Measurements from ENCODE around the gene CEP152.

The CEP152 gene

GRCh38 chr15:48765022-48765421, 45.8 kb downstream of the CEP152 start:
- H3K4me3 ChIP-seq (ENCODE audit: low read length), result no peak overlapping the region
- TF ChIP-seq ZNF274 (IDR thresholded peaks at IDR 0.05; ENCODE audit: low read depth, low read length), result no peak

GRCh38 chr15:48761393-48762158, 49.3 kb downstream of the CEP152 start:
- H3K4me3 ChIP-seq (ENCODE audit: low read length), result no peak overlapping the region
- no peak for TF ChIP-seq ZNF274 (IDR thresholded peaks at IDR 0.05; ENCODE audit: low read depth, low read length)

GRCh38 chr15:48759921-48760320, 50.9 kb downstream of the CEP152 start:
- no peak overlapping the region for H3K4me3 ChIP-seq (ENCODE audit: low read length)
- TF ChIP-seq ZNF274 (IDR thresholded peaks at IDR 0.05; ENCODE audit: low read depth, low read length), result no peak

DNA sequence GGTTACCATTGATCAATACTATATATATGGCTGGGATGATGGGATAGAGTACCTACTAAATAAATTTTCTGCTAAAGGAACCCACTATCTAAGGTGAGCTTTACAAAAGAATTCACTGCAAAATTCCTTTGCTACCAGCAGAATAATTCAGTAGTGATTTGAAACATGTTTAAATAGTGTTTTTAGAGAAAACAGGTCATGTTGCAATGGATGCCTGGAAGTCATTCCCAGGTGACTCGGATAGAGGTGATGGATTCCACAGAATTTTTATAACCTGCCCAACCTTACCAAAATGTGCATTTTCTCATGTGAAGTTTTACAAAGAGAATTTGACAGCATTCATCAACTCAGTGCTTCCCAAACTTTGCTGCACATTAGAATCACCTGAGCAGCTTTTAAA, 53.2 kb downstream of the CEP152 start:
- H3K4me3 ChIP-seq (ENCODE audit: low read length), result no peak overlapping the region
- TF ChIP-seq ZNF274 (IDR thresholded peaks at IDR 0.05; ENCODE audit: low read depth, low read length), result no peak

- no peak for TF ChIP-seq ZNF274 (IDR thresholded peaks at IDR 0.05; ENCODE audit: low read depth, low read length)
- no peak overlapping the region for H3K4me3 ChIP-seq (ENCODE audit: low read length)
Observed at GRCh38 chr15:48754011-48754410, 56.9 kb downstream of the CEP152 start.

DNA sequence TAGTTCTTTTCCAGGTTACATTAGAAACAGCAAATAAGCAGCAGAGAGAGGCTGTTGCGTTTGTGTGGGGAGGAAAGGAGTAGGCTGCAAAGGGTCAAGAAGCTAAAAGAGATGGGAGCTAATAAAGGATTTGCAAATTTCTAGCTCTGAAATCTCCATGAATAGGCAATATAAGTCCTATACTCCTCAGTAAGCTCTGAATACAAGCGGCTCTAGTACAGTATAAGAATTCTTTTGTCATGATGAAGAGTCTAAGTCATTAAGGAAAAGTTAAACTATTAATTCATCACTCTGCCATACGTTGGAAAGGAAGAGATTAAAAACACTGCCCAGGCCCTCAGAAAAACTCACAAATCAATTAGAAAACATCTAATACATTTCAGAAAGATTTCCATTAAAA, 59.3 kb downstream of the CEP152 start:
- no peak for TF ChIP-seq ZNF274 (IDR thresholded peaks at IDR 0.05; ENCODE audit: low read depth, low read length)
- H3K4me3 ChIP-seq (ENCODE audit: low read length), result no peak overlapping the region

- no peak overlapping the region for H3K4me3 ChIP-seq (ENCODE audit: low read length)
- no peak for TF ChIP-seq ZNF274 (IDR thresholded peaks at IDR 0.05; ENCODE audit: low read depth, low read length)
Observed at GRCh38 chr15:48748535-48748934, 62.3 kb downstream of the CEP152 start.

GRCh38 chr15:48733615-48734014, 77.3 kb downstream of the CEP152 start:
- TF ChIP-seq ZNF274 (IDR thresholded peaks at IDR 0.05; ENCODE audit: low read depth, low read length), result no peak
- H3K4me3 ChIP-seq (ENCODE audit: low read length), result no peak overlapping the region

DNA sequence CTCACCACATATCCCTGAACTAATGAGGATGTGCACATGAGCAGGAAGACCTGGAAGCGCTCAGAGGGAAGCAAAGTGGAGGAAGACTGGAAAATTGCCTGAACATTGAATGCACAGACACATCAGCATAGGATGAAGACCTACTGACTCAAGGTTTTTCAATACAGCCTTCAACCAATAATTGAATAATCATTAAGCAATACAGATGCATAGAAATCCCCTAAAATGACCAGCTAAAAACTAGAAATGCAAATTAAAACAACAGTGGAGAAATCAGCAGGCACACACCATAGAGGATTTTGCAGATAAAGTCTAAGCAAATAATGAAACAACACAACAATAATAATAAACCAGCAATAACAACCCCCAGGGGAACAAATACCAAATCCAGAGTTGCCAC, 80.4 kb downstream of the CEP152 start:
- no peak for TF ChIP-seq ZNF274 (IDR thresholded peaks at IDR 0.05; ENCODE audit: low read depth, low read length)
- H3K4me3 ChIP-seq (ENCODE audit: low read length), result no peak overlapping the region

GRCh38 chr15:48723969-48724368, 86.9 kb downstream of the CEP152 start:
- no peak overlapping the region for H3K4me3 ChIP-seq (ENCODE audit: low read length)
- TF ChIP-seq ZNF274 (IDR thresholded peaks at IDR 0.05; ENCODE audit: low read depth, low read length), result no peak

DNA sequence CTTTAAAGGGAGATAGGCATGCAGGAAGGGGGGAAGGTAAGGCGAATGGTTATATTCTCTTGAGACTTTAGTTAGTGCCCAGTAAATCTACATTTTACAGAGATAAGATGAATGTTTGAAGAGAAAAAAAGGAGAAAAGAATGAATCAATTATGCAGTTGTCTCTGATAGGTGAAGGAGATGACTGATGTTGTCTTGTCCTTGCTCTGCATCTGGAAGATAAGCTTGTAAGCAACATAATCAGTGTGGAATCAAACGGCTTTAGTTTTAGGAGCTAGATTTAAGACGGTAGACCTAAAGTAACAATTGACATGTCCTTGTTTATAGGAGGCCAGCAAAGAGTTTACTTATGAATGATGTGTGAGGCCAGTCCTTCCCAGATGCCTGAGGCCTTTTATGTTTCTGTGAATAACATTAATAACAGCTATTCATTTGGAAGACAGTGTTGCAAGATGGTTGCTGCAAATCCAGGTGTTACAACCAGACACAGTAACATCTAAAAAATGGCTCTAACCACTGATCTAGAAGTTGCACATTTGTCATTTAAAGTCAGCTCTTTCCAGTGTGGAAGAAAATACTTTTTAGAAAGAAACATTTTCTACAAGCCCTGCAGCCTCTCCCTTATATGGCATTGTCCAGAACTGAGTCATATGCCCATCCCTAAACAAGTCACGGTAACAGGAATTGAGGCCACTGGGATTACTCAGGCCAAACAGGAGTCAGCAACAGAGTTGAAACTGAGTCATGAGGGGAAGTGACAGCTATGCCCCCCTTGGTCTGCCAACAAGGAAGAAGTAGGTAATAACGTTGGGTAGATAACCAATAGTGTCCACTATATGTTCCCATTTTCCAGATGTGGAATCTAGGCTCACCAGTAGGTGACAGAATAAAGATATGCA, 87.9 kb downstream of the CEP152 start:
- no peak for TF ChIP-seq ZNF274 (IDR thresholded peaks at IDR 0.05; ENCODE audit: low read depth, low read length)
- no peak overlapping the region for H3K4me3 ChIP-seq (ENCODE audit: low read length)

- TF ChIP-seq ZNF274 (IDR thresholded peaks at IDR 0.05; ENCODE audit: low read depth, low read length), result no peak
Observed at GRCh38 chr15:48721061-48721810, 89.6 kb downstream of the CEP152 start.

GRCh38 chr15:48720646-48721045, 90.2 kb downstream of the CEP152 start:
- no peak overlapping the region for H3K4me3 ChIP-seq (ENCODE audit: low read length)
- TF ChIP-seq ZNF274 (IDR thresholded peaks at IDR 0.05; ENCODE audit: low read depth, low read length), result no peak

More at GRCh38 chr15:48721061-48721810, 89.6 kb downstream of the CEP152 start:
- no peak overlapping the region for H3K4me3 ChIP-seq (ENCODE audit: low read length)

DNA sequence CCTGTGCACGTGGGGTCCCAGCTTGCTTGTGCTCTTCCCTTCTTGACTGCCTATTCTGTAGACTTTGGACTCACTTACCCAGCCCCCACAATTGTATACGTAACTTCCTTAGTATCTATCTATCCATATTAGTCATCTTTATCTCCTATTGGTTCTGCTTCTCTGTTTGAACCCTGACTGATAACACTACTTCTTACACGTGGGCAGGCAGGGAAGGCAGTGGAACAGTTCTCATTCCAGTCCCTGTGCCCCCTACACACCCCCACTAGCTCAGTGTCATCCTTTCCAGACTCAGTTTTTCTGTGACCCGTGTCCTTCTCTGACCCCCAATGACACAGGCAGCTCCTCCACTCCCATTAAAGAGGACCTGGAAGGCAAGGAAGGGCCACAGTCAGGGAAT, 91.2 kb downstream of the CEP152 start:
- no peak for TF ChIP-seq ZNF274 (IDR thresholded peaks at IDR 0.05; ENCODE audit: low read depth, low read length)
- no peak overlapping the region for H3K4me3 ChIP-seq (ENCODE audit: low read length)

All from GM08714 (cell line).